ENCODE measurements around the gene EPC1. TPM values are rescaled to one million over a fixed set of nuclear protein-coding genes. Genes with fewer than 3 reads are reported as not detected.

Gene EPC1
- total RNA-seq, 1 donor from 2014 or later, result 45.4 TPM

DNA sequence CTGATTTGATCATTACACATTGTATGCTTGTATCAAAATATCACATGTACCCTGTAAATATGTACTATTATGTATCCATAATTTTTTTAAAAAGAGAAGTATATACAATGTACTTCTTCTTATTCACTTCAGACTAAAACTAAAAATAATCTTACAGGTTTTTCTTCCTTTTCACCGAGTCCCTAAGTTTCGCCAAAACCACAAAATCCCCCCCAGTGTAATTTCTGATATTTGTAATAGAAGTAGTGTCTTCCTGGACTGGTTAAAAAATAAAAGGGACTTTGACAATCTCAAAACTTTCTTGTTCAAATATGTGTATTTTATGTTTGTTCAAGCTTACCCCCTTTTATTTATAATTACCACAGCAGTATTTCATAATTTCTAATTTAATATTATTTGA is 23.9 kb downstream of the EPC1 start:
- Histone ChIP-seq H3K27ac (no peak overlapping the region), H3K9ac (no peak overlapping the region), H3K27me3 (no peaks in the 10 kb centered on the region), H4K20me1 (ENCODE audit: low read depth) (peaks cover 59% of the 10 kb centered on the region), H3K79me2 (ENCODE audit: low read depth) (peaks cover 100% of the 10 kb centered on the region), H3K4me2 (no peak overlapping the region), H3K4me1 (no peaks in the 10 kb centered on the region), H3F3A (ENCODE audit: low read depth) (no peaks in the 10 kb centered on the region), H2AFZ (replicated peaks) (no peak overlapping the region), H3K9me3 (ENCODE audit: low read depth) (no peaks in the 10 kb centered on the region), H3K36me3 (peaks cover 4% of the 10 kb centered on the region), H3K4me3 (no peak overlapping the region)
- DNase-seq (ENCODE audit: low spot score), result no peak
- H3K9me3 Mint-ChIP-seq, result peaks cover 23% of the 10 kb centered on the region
- H3K27me3 Mint-ChIP-seq (ENCODE audit: insufficient read depth, low read depth), result no peaks in the 10 kb centered on the region
- no peak overlapping the region for H3K4me3 Mint-ChIP-seq
- H3K27ac Mint-ChIP-seq, result no peak overlapping the region
- TF ChIP-seq EZH2 (IDR thresholded peaks at IDR 0.05), result no peak
- TF ChIP-seq, protein P1, sequence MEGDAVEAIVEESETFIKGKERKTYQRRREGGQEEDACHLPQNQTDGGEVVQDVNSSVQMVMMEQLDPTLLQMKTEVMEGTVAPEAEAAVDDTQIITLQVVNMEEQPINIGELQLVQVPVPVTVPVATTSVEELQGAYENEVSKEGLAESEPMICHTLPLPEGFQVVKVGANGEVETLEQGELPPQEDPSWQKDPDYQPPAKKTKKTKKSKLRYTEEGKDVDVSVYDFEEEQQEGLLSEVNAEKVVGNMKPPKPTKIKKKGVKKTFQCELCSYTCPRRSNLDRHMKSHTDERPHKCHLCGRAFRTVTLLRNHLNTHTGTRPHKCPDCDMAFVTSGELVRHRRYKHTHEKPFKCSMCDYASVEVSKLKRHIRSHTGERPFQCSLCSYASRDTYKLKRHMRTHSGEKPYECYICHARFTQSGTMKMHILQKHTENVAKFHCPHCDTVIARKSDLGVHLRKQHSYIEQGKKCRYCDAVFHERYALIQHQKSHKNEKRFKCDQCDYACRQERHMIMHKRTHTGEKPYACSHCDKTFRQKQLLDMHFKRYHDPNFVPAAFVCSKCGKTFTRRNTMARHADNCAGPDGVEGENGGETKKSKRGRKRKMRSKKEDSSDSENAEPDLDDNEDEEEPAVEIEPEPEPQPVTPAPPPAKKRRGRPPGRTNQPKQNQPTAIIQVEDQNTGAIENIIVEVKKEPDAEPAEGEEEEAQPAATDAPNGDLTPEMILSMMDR (IDR thresholded peaks at IDR 0.05), result no peak
- no peak for TF ChIP-seq EZH2phosphoT487 (IDR thresholded peaks at IDR 0.05)
- H3K36me3 Mint-ChIP-seq, result peaks cover 48% of the 10 kb centered on the region
- peaks cover 2% of the 10 kb centered on the region for H3K4me1 Mint-ChIP-seq

DNA sequence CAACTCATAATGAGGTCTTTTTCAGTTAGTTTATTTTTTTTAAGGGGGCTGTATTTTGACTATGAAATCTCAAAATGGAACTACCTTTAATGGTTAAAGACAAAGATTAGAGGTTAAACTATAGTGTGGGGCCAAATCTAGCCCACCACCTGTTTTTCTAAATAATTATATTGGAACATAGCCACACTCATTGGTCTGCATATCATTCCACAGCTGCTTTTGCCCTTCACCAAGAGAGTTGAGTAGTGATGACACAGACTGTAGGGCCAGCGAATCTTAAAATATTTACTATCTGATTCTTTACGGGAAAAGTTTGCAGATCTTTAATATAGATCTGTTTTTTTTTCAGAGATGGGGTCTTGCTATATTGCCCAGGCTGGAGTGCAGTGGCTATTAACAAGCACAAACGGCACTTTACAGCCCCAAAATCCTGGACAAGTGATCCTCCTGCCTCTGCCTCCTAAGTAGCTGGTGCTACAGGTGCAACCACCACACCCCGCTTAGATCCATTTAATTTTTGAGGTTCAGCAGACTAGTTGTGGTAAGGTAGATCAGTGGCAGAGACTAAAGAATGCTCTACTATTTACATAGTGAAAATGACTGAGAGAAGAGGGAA is 25.8 kb downstream of the EPC1 start:
- TF ChIP-seq EZH2 (IDR thresholded peaks at IDR 0.05) (no peak), EZH2phosphoT487 (IDR thresholded peaks at IDR 0.05) (no peak)
- TF ChIP-seq, protein P1 (IDR thresholded peaks at IDR 0.05), result no peak
- H3K27ac ChIP-seq, result no peak overlapping the region
- H3F3A ChIP-seq (ENCODE audit: low read depth), result no peaks in the 10 kb centered on the region
- no peak for DNase-seq (ENCODE audit: low spot score)
- peaks cover 59% of the 10 kb centered on the region for H4K20me1 ChIP-seq (ENCODE audit: low read depth)
- no peaks in the 10 kb centered on the region for H3K27me3 Mint-ChIP-seq (ENCODE audit: insufficient read depth, low read depth)
- no peak overlapping the region for H3K27ac Mint-ChIP-seq
- H3K4me1 Mint-ChIP-seq, result peaks cover 2% of the 10 kb centered on the region
- no peak overlapping the region for H3K4me3 ChIP-seq
- peaks cover 100% of the 10 kb centered on the region for H3K79me2 ChIP-seq (ENCODE audit: low read depth)
- H3K4me1 ChIP-seq, result peaks cover 5% of the 10 kb centered on the region
- H3K9me3 Mint-ChIP-seq, result peaks cover 23% of the 10 kb centered on the region
- peaks cover 4% of the 10 kb centered on the region for H3K36me3 ChIP-seq
- H3K4me3 Mint-ChIP-seq, result no peak overlapping the region
- H3K4me2 ChIP-seq, result no peak overlapping the region
- no peak overlapping the region for H3K9ac ChIP-seq
- H2AFZ ChIP-seq (replicated peaks), result no peak overlapping the region
- H3K27me3 ChIP-seq, result no peaks in the 10 kb centered on the region
- H3K9me3 ChIP-seq (ENCODE audit: low read depth), result no peaks in the 10 kb centered on the region
- peaks cover 46% of the 10 kb centered on the region for H3K36me3 Mint-ChIP-seq

DNA sequence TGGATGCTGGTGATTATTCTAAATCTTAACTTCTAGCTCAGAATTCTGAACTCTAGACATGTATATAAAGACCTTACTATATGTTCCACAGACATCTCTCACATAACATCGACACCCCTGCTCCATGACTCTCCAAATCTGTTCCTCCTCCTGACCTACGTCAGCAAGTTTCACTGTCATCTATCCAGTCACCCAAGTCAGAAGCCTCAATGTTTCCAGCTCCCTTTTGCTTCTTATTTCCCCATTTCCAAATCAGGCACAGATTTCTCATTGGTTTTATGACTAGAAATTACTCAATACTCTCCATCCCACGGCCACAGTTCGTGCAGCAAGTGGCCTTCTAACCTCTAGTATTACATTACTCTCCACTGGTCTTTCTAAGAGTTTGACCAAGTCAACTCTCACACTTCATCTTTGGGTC is 28.5 kb downstream of the EPC1 start:
- H4K20me1 ChIP-seq (ENCODE audit: low read depth), result peaks cover 79% of the 10 kb centered on the region
- H3K4me3 ChIP-seq, result no peak overlapping the region
- H3K36me3 ChIP-seq, result peaks cover 4% of the 10 kb centered on the region
- peaks cover 40% of the 10 kb centered on the region for H3K36me3 Mint-ChIP-seq
- TF ChIP-seq, protein P1 (IDR thresholded peaks at IDR 0.05), result no peak
- no peak for TF ChIP-seq EZH2phosphoT487 (IDR thresholded peaks at IDR 0.05)
- no peak for TF ChIP-seq EZH2 (IDR thresholded peaks at IDR 0.05)
- H3K9ac ChIP-seq, result no peak overlapping the region
- H3K4me2 ChIP-seq, result no peak overlapping the region
- no peak overlapping the region for H3K27ac Mint-ChIP-seq
- no peaks in the 10 kb centered on the region for H3K9me3 ChIP-seq (ENCODE audit: low read depth)
- H3K4me1 Mint-ChIP-seq, result peaks cover 7% of the 10 kb centered on the region
- peaks cover 5% of the 10 kb centered on the region for H3K4me1 ChIP-seq
- no peaks in the 10 kb centered on the region for H3F3A ChIP-seq (ENCODE audit: low read depth)
- no peak overlapping the region for H2AFZ ChIP-seq (replicated peaks)
- H3K4me3 Mint-ChIP-seq, result no peak overlapping the region
- peaks cover 16% of the 10 kb centered on the region for H3K9me3 Mint-ChIP-seq
- no peak for DNase-seq (ENCODE audit: low spot score)
- peaks cover 100% of the 10 kb centered on the region for H3K79me2 ChIP-seq (ENCODE audit: low read depth)
- H3K27ac ChIP-seq, result no peak overlapping the region
- no peaks in the 10 kb centered on the region for H3K27me3 ChIP-seq
- H3K27me3 Mint-ChIP-seq (ENCODE audit: insufficient read depth, low read depth), result no peaks in the 10 kb centered on the region

All from neural progenitor cell (in vitro differentiated cells).